HUES6 (cell line): ENCODE results near the gene STAT4.

Experiments used
- H3K27ac ChIP-seq: 2 replicates; pipeline ENCODE4 v1.7.0; 2013; ENCODE audit warnings: low read depth, mild to moderate bottlenecking, low read length, inconsistent platforms
- H3K27me3 ChIP-seq: 2 replicates; pipeline ENCODE4 v1.6.1; 2013; ENCODE audit warnings: low read length; ENCODE audit not compliant: control insufficient read depth, insufficient read depth
- H3K36me3 ChIP-seq: 2 replicates; pipeline ENCODE4 v1.6.1; 2013; ENCODE audit warnings: low read length; ENCODE audit not compliant: control insufficient read depth, insufficient read depth
- H3K4me1 ChIP-seq: 2 replicates; pipeline ENCODE4 v1.6.1; 2013; ENCODE audit warnings: low read length; ENCODE audit not compliant: control insufficient read depth, insufficient read depth
- H3K4me3 ChIP-seq: 2 replicates; pipeline ENCODE4 v1.5.1; 2013; ENCODE audit warnings: low read depth, low read length
- H3K9ac ChIP-seq: one replicate; pipeline ENCODE4 v1.6.1; 2013; ENCODE audit warnings: mild to moderate bottlenecking, low read length
- H3K9me3 ChIP-seq: 2 replicates; pipeline ENCODE4 v1.6.1; 2013; ENCODE audit warnings: low read depth, low read length; ENCODE audit not compliant: control insufficient read depth, insufficient read depth

STAT4 gene

DNA sequence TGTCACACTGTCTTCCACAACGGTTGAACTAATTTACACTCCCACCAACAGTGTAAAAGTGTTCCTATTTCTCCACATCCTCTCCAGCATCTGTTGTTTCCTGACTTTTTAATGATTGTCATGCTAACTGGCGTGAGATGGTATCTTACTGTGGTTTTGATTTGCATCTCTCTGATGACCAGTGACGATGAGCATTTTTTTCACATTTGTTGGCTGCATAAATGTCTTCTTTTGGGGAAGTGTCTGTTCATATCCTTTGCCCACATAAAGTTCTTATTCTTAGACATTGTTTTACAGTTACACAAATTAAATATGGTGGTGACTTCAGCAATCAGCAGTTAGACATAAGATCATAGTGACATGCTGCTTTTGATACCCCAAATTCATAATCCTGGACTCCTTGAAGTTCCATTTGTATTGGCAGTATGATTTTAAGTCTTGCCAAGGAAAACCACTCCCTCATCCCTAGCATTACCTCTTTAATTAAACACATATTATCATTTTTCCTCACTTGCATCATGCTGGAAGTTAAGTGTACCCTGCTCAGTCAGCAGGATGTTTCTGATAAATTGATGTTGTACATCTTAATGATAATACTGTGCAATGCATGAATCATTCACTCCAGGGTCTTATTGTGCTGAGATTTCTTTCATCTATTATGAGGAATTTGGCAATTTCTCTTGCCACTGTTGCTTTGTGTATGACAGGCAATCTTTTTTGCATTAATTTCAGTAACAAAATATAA is 69.2 kb downstream of the STAT4 start:
- no peaks in the 10 kb centered on the region for H3K27me3 ChIP-seq
- no peak overlapping the region for H3K27ac ChIP-seq
- H3K9ac ChIP-seq: no peak overlapping the region
- H3K9me3 ChIP-seq: peaks cover 6% of the 10 kb centered on the region; the same call in 1 of the 2 replicates
- H3K36me3 ChIP-seq: no peaks in the 10 kb centered on the region
- no peak overlapping the region for H3K4me3 ChIP-seq
- peaks cover 7% of the 10 kb centered on the region; the same call in 1 of the 2 replicates for H3K4me1 ChIP-seq

DNA sequence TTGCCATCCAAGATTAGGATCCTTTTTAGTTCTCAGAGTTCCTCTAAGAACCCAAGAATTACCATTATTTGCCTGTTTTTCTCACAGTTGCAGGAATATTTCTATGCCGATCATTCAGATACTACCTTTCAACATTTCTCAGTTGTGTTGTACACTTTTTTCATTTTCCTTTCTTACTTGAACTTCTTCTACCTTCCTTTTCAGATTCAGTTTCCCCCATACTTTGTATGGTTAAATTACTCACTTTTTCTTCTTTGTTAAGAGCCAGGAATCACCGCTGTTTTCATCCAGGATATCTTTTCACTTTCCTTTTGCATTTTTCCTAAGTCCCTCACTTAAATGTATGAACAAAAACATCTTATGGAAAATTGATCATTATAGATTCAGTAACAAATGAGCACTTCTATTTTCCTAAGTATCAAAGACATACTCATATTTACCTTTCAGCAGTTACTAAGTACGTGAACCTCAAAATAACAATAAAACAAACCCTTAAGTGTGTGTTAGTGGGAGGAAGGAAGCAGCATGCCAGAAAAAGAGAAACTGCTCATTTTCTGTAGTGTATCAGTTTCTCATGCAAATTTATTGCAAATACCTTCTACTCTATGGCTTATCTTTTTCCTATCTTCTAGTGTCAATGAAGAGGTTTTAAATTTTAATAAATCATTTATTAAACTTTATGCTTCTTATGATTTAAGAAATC is 72.5 kb downstream of the STAT4 start:
- H3K27ac ChIP-seq: no peak overlapping the region
- no peak overlapping the region for H3K4me3 ChIP-seq
- H3K27me3 ChIP-seq: no peaks in the 10 kb centered on the region
- no peak overlapping the region for H3K9ac ChIP-seq
- no peaks in the 10 kb centered on the region for H3K9me3 ChIP-seq
- peaks cover 7% of the 10 kb centered on the region; the same call in 1 of the 2 replicates for H3K4me1 ChIP-seq
- H3K36me3 ChIP-seq: no peaks in the 10 kb centered on the region

DNA sequence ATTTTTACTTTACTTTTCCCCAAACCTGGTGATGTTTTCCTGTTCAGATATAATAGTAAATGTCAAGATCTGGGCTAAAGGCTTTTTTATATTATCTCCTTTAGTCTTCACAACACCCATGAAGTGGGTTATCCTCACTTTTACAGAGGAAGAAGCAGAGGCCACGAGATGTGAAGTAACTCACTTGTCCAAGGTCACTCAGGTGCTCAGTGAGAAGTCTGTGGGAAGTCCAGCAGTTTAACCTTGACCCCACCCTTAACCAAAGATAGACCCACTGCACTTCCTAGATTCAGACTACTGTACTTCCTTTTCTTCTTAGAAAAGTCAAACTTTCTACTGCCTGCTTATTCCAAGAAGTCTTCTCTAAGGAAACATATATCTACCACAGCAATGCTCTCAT is 80.5 kb downstream of the STAT4 start:
- H3K4me3 ChIP-seq: no peak overlapping the region
- no peaks in the 10 kb centered on the region for H3K27me3 ChIP-seq
- 0 out of 2 replicates have a peak, but pooled peaks cover 8% of the 10 kb centered on the region for H3K4me1 ChIP-seq
- H3K9ac ChIP-seq: no peak overlapping the region
- H3K9me3 ChIP-seq: no peaks in the 10 kb centered on the region
- no peaks in the 10 kb centered on the region for H3K36me3 ChIP-seq
- H3K27ac ChIP-seq: no peak overlapping the region

DNA sequence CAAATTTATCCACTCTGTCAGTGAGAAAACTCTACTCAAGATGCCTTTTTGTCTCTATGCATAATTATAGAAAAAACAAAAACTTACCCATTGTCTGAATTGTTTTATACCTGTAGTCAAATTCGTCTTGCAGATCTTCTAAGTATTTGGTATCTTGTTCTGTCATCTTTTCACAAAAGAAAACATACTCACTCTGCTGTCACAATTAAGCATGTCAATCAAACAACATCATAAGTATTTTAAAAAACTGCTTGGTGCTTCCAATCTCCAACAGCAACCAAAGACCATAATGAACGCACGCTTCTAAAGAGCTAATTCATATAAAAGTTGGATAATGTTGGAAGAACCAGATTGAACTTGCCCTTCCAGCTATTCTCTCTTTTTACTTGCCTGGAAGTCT is 81.2 kb downstream of the STAT4 start:
- Histone ChIP-seq H3K27ac (no peak overlapping the region), H3K4me1 (0 out of 2 replicates have a peak, but pooled peaks cover 8% of the 10 kb centered on the region), H3K9ac (no peak overlapping the region), H3K4me3 (no peak overlapping the region), H3K27me3 (no peaks in the 10 kb centered on the region), H3K9me3 (no peaks in the 10 kb centered on the region), H3K36me3 (no peaks in the 10 kb centered on the region)

DNA sequence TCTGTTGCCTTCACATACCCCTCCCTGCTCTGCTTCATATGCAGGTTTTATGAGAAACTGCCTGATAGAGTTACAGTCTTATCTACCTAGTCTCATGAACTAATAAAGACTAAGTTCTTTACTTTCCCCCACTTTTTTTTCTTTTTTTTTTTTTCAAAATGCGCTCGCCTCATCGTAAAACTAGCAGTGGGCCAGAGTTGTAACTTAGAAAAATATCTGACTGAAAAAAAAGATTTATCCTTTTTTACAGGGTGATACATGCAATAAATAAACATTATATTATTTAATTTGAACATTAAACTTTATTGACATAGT is 83.9 kb downstream of the STAT4 start:
- H3K36me3 ChIP-seq: no peaks in the 10 kb centered on the region
- no peak overlapping the region for H3K27ac ChIP-seq
- no peak overlapping the region for H3K4me3 ChIP-seq
- H3K27me3 ChIP-seq: no peaks in the 10 kb centered on the region
- no peaks in the 10 kb centered on the region for H3K9me3 ChIP-seq
- H3K4me1 ChIP-seq: 0 out of 2 replicates have a peak, but pooled peaks cover 8% of the 10 kb centered on the region
- H3K9ac ChIP-seq: no peak overlapping the region

DNA sequence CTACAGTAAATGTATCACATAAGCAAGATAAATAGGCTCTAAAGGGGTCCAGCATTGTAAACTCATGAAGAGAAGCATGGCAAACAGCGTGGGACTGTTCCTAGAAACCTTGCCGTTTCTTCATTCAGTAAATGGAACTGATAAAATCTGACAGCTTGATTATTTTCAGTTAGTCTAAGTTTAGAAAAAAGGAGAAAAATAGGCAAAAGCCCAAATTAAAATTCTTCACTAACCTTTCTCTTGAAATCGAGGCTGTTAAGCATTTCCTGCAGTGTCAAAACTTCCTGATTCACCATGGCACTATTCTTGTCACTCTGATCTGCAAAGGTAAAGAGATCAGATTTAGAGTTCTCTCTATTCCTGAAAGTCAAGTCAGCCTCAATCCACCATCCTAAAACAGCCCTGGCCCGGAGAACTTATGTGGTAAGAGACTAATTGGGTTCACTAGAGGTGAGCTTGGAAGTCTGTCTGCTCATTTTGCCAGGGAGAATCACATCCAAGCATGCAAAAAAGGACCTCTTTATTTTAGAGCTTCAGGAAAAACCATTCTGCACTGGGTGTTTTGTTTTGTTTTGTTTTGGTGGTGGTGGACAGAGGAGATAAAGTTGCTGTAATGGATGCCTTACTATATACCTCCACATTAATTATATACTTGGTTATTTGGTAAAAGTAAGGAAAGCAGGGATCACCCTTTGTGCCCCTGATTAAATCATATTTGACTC is 84.4 kb downstream of the STAT4 start:
- Histone ChIP-seq H3K4me3 (no peak overlapping the region), H3K9me3 (no peaks in the 10 kb centered on the region), H3K27ac (no peak overlapping the region), H3K4me1 (0 out of 2 replicates have a peak, but pooled peaks cover 8% of the 10 kb centered on the region), H3K27me3 (no peaks in the 10 kb centered on the region), H3K9ac (no peak overlapping the region), H3K36me3 (no peaks in the 10 kb centered on the region)

DNA sequence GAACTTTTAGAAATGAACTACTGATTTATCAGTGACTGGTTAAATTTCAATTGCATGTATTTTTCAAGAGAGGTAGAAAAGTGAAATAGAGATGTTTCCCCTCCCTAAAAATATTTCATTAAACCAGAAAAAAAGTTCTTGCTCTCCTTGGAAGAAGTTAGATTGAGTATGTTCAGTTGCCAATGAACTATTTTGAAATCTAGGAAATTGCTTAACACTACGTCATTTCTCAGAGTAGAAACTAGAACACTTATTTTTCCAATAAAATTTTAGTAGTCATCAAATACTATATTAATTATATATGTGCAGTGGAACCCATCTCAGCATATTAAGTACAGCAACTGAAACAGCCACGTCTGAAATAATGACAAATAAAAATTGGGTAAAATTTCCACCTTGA is 85.0 kb downstream of the STAT4 start:
- Histone ChIP-seq H3K36me3 (no peaks in the 10 kb centered on the region), H3K9me3 (no peaks in the 10 kb centered on the region), H3K9ac (no peak overlapping the region), H3K4me3 (no peak overlapping the region), H3K27ac (no peak overlapping the region), H3K27me3 (no peaks in the 10 kb centered on the region), H3K4me1 (0 out of 2 replicates have a peak, but pooled peaks cover 8% of the 10 kb centered on the region)

DNA sequence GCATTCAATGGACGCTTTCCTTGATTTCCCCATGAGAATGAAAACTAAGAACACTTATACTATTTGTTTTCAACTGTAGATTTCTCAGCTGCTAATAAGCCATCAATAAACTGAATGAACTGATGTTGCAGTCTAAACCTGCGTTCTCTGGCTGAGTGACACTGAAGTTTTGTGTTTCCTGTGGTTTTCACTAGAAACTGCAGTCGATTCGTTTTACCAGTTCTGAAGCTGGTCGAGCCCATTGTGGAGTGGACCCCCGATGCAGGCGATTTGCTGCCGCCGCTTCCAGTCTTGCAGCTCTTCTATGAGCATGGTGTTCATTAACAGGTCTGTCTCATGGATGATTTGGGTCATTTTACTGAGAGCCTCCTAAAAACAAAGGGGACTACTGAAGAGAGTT is 86.2 kb downstream of the STAT4 start:
- Histone ChIP-seq H3K9me3 (no peaks in the 10 kb centered on the region), H3K4me3 (no peak overlapping the region), H3K9ac (no peak overlapping the region)

DNA sequence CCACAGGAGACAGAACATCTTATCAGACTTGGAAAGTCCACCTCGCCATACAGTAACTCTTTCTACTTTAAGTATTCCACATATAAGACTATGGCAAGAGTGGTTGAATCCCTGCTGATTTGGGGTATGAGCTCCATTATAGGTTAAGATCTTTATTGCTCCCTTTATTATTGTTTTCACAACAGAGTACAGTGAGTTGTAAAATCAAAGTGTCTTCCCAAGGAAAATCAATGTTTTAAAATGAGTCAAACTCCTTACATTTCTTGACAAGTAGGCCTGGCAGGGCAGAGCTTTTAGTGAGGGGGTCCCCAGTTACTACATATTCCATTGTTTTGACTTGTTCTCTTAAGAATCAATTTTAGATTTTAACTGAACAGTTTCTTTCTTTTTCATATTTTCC is 87.2 kb downstream of the STAT4 start:
- Histone ChIP-seq H3K9me3 (no peaks in the 10 kb centered on the region), H3K27me3 (no peaks in the 10 kb centered on the region), H3K27ac (no peak overlapping the region), H3K4me3 (no peak overlapping the region), H3K36me3 (no peaks in the 10 kb centered on the region), H3K4me1 (0 out of 2 replicates have a peak, but pooled peaks cover 8% of the 10 kb centered on the region), H3K9ac (no peak overlapping the region)

More for the DNA sequence above, 86.2 kb downstream of the STAT4 start:
- Histone ChIP-seq H3K27me3 (no peaks in the 10 kb centered on the region), H3K4me1 (0 out of 2 replicates have a peak, but pooled peaks cover 8% of the 10 kb centered on the region), H3K36me3 (no peaks in the 10 kb centered on the region), H3K27ac (no peak overlapping the region)

DNA sequence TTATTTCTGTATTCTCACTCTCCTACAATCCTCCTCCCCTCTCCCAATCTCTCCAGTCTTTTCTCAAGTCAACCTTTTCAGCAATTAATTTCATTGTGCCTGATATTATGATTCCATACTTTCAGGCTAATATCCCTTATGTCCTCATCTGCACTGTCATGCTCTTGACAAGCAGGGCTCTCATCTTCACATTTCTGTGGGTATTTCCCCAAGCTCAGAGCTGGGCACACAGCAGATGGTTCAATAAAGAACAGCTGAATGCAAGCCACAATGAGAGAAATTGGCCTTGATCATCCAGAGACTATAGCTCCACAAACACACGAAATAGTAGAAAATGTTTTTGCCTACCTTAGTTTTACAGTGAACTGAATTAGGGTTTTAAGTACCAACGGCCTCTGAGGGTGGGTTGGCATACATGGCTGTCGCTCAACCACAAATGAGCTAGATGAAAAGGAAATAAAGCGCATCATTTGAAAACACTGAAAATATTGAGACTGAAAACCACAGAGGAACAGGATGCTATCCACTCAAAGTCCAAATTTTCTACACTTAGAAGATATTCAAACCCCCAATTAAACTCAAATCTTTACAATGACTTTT is 89.3 kb downstream of the STAT4 start:
- Histone ChIP-seq H3K27ac (no peak overlapping the region), H3K9me3 (no peaks in the 10 kb centered on the region), H3K4me1 (0 out of 2 replicates have a peak, but pooled peaks cover 3% of the 10 kb centered on the region), H3K36me3 (no peaks in the 10 kb centered on the region), H3K27me3 (no peaks in the 10 kb centered on the region), H3K4me3 (no peak overlapping the region), H3K9ac (no peak overlapping the region)
